Endothelial cell of umbilical vein (primary cell): ENCODE measurements around the gene EXOC3L1. TPM values are rescaled to one million over a fixed set of nuclear protein-coding genes. Genes with fewer than 3 reads are reported as not detected.

Experiments used
- BruUV-seq: library from RNA; stranded (reverse); fragments of 400-500 nt; replicated peaks from 2 replicates; lab custom pipeline; 2021; lab: Mats Ljungman, UMichigan
- CTCF ChIA-PET: fragments of 300-600, 350-600 bp; sonication (Branson Sonifier 250); formaldehyde crosslinking; loops from one replicate; lab custom pipeline; 2021; ENCODE audit warnings: antibody characterized with exemption, inconsistent platforms; lab: Charles Lee
- POLR2A ChIA-PET: fragments of 300-600, 350-600 bp; sonication (Branson Sonifier 250); formaldehyde crosslinking; loops from one replicate; lab custom pipeline; 2021; ENCODE audit warnings: antibody characterized with exemption, inconsistent platforms; lab: Charles Lee
- DNase-seq: peaks from one replicate; pipeline ENCODE4 v3.0.0-alpha.2; 2011; ENCODE audit warnings: low read depth, low spot score
- FAIRE-seq: peaks from 2 replicates; lab custom pipeline; 2011; peaks lifted over from hg19 to GRCh38; lab: Jason Lieb, UNC
- H2AFZ ChIP-seq: 2 replicates; pipeline ENCODE4 v1.6.0; 2012; ENCODE audit warnings: low read depth, low read length, control low read depth, inconsistent platforms
- H3K27ac ChIP-seq: 2 replicates; pipeline ENCODE4 v1.5.1; 2011; ENCODE audit warnings: low read depth, mild to moderate bottlenecking, control low read depth, low read length, moderate library complexity; ENCODE audit not compliant: insufficient read depth
- H3K27me3 ChIP-seq, 2 experiments: 2 replicates each; pipeline versions ENCODE4 v1.6.0 to v1.6.1; 2011; ENCODE audit warnings: low read length in 2 of 2, mixed read lengths in 1 of 2; ENCODE audit not compliant: control insufficient read depth in 2 of 2, insufficient read depth in 2 of 2
- H3K36me3 ChIP-seq, 2 experiments: 2 replicates in 1 of 2; 3 replicates in 1 of 2; pipeline ENCODE4 v1.5.1; 2011; ENCODE audit warnings: low read length in 2 of 2, mild to moderate bottlenecking in 1 of 2, moderate library complexity in 1 of 2; ENCODE audit not compliant: control insufficient read depth in 2 of 2, insufficient read depth in 2 of 2; ENCODE audit errors: extremely low read depth in 1 of 2
- H3K4me1 ChIP-seq: 3 replicates; pipeline ENCODE4 v1.5.1; 2011; ENCODE audit warnings: mild to moderate bottlenecking, low read length; ENCODE audit not compliant: control insufficient read depth, insufficient read depth; ENCODE audit errors: extremely low read depth
- H3K4me2 ChIP-seq: 2 replicates; pipeline ENCODE4 v1.6.1; 2011; ENCODE audit warnings: low read length, control low read depth, mixed read lengths; ENCODE audit not compliant: insufficient read depth
- H3K4me3 ChIP-seq, 3 experiments: fragments of 200-600 bp in 1 of 3; sonication (generic), shearing (Covaris generic) in 1 of 3; replicated peaks in 1 of 3; 2 replicates each; pipeline ENCODE4 v1.5.1; 2011 to 2016; ENCODE audit warnings: control low read depth in 3 of 3, low read length in 3 of 3, mild to moderate bottlenecking in 2 of 3, inconsistent platforms in 1 of 3, low read depth in 1 of 3, moderate library complexity in 1 of 3; ENCODE audit not compliant: insufficient read depth in 1 of 3
- H3K79me2 ChIP-seq: 2 replicates; pipeline ENCODE4 v1.6.0; 2012; ENCODE audit warnings: low read length, inconsistent platforms; ENCODE audit not compliant: control insufficient read depth, insufficient read depth
- H3K9ac ChIP-seq: replicated peaks from 2 replicates; pipeline ENCODE3; 2011; ENCODE audit warnings: low read length, control low read depth; ENCODE audit not compliant: insufficient read depth; ENCODE audit errors: extremely low read depth
- H3K9me1 ChIP-seq: replicated peaks from 3 replicates; pipeline ENCODE4 v1.6.0; 2011; ENCODE audit warnings: mild to moderate bottlenecking, low read length; ENCODE audit not compliant: control insufficient read depth, insufficient read depth; ENCODE audit errors: extremely low read depth
- H3K9me3 ChIP-seq: replicated peaks from 2 replicates; pipeline ENCODE4 v1.5.1; 2012; ENCODE audit warnings: low read length, inconsistent platforms; ENCODE audit not compliant: control insufficient read depth, insufficient read depth
- H4K20me1 ChIP-seq: replicated peaks from 2 replicates; pipeline ENCODE3; 2011; ENCODE audit warnings: mild to moderate bottlenecking, low read length; ENCODE audit not compliant: control insufficient read depth, insufficient read depth; ENCODE audit errors: extremely low read depth
- EZH2 ChIP-seq: IDR thresholded peaks from 2 replicates; pipeline ENCODE4 v1.6.1; 2012; ENCODE audit warnings: borderline replicate concordance, low read depth, mild to moderate bottlenecking, moderate library complexity, low read length, inconsistent platforms; ENCODE audit not compliant: severe bottlenecking
- FOS ChIP-seq: IDR thresholded peaks from 2 replicates; pipeline ENCODE4 v1.6.1; 2011; ENCODE audit warnings: mild to moderate bottlenecking, low read length, moderate library complexity, borderline replicate concordance; ENCODE audit not compliant: insufficient read depth
- GATA2 ChIP-seq: IDR thresholded peaks from 2 replicates; pipeline ENCODE4 v1.7.0; 2011; ENCODE audit warnings: low read depth, mild to moderate bottlenecking, moderate library complexity, mixed read lengths, low read length; ENCODE audit not compliant: insufficient read length, insufficient read depth
- JUN ChIP-seq: IDR thresholded peaks from 2 replicates; pipeline ENCODE4 v1.6.1; 2011; ENCODE audit warnings: borderline replicate concordance, low read depth; ENCODE audit not compliant: insufficient read length, insufficient read depth
- MYC ChIP-seq: IDR thresholded peaks from one replicate; pipeline ENCODE4 v1.6.1; 2011; ENCODE audit warnings: mild to moderate bottlenecking, low read depth, low read length
- POLR2AphosphoS5 ChIP-seq: IDR thresholded peaks from 2 replicates; pipeline ENCODE4 v1.6.1; 2012; ENCODE audit warnings: low read depth, mild to moderate bottlenecking, control low read depth, low read length, moderate library complexity; ENCODE audit not compliant: insufficient read depth
- dilution Hi-C: fragments of 300-500 bp; cut with MboI; formaldehyde crosslinking; loops from one replicate; pipeline ENCODE4 v1.15.0; 2019; ENCODE audit warnings: low sequenced_read_pairs; ENCODE audit not compliant: extremely low pct_ligation_motif_present
- intact Hi-C: fragments of 100-400 bp; cut with micrococcal nuclease; formaldehyde crosslinking; loops from one replicate; pipeline ENCODE4 v1.10.0; 2022
- polyA plus RNA-seq, 4 experiments: library from polyadenylated mRNA; depleted of rRNA in 3 of 4; stranded (reverse) in 3 of 4; unstranded in 1 of 4; fragments of >200 nt; gene quantifications; 2 replicates each; pipeline versions ENCODE4 v1.2.1 to v1.2.3, GENCODE V29; 2011 to 2012; ENCODE audit warnings: missing spikeins in 1 of 4
- total RNA-seq: library from RNA; stranded (reverse); gene quantifications from 2 replicates; pipeline ENCODE4 v1.2.3, GENCODE V29; 2021
- TF ChIP-seq, protein P1 (sequence below), 2 donors: IDR thresholded peaks; 1 replicate in 1 of 2; 2 replicates in 1 of 2; pipeline ENCODE4 v1.5.1; 2011; ENCODE audit warnings: low read length in 2 of 2, mild to moderate bottlenecking in 2 of 2, moderate library complexity in 2 of 2, control low read depth in 1 of 2, inconsistent platforms in 1 of 2, low read depth in 1 of 2; ENCODE audit not compliant: insufficient read depth in 1 of 2; ENCODE audit errors: extremely low read depth in 1 of 2

EXOC3L1 gene
- total and polyA plus RNA-seq, 2 donors (not counting 3 experiments of a cell fraction or from before 2014, with no cell fraction given) = 10.8 to 11.6 TPM

DNA sequence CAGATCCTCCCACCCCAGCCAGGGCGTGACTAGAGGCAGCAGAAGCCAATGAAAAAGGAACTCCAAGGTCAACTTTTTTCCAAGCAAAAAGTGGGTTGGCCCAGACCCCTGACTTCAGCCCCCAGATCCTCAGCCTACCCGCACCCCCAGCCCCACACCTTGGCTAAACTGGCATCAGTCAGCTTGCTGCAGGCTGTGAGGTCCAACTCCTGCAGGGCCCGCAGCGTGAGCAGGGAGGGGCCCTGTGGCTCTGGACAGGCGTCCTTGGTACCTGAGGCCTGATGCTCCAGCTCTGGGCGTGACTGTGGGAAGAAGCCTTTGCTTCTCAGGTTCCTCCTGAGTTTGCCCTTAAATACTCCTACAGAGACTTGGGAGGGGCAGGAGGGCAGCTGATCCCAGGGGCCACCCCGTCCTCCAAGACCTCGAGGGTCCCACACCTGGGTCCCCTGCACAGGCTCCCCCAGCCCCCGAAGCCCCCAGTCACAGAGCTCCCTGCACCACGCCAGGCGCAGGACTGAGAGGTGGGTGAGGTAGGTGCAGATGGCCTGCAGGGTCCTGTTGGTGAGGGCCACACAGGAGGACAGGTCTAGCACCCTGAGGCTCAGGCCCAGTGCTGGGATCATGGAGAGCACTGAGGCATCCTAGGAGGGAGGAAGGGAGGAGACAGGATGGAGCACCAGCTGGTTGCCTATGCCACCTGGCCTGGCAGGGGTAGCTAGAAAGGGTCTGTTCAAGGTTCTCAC is 18.4 kb upstream of the EXOC3L1 start:
- Histone ChIP-seq H3K4me1 (peaks cover 5% of the 10 kb centered on the region), H3K36me3 (peaks cover 0 to 10% of the 10 kb centered on the region in 2 experiments), H3K27me3 (no peaks in the 10 kb centered on the region), H3K27ac (no peak overlapping the region), H4K20me1 (no peaks in the 10 kb centered on the region), H3K4me3 (no peak overlapping the region), H3K79me2 (no peaks in the 10 kb centered on the region), H3K9ac (no peak overlapping the region), H3K9me3 (no peaks in the 10 kb centered on the region), H2AFZ (no peak overlapping the region), H3K4me2 (no peak overlapping the region), H3K9me1 (no peaks in the 10 kb centered on the region)
- no TSS peak for BruUV-seq
- intact Hi-C loops (no loop called here), dilution Hi-C loops (no loop called here)
- no peak for DNase-seq
- TF ChIP-seq GATA2 (no peak), FOS (no peak), MYC (no peak), JUN (no peak), EZH2 (no peak), POLR2AphosphoS5 (no peak)
- TF ChIP-seq, protein P1, sequence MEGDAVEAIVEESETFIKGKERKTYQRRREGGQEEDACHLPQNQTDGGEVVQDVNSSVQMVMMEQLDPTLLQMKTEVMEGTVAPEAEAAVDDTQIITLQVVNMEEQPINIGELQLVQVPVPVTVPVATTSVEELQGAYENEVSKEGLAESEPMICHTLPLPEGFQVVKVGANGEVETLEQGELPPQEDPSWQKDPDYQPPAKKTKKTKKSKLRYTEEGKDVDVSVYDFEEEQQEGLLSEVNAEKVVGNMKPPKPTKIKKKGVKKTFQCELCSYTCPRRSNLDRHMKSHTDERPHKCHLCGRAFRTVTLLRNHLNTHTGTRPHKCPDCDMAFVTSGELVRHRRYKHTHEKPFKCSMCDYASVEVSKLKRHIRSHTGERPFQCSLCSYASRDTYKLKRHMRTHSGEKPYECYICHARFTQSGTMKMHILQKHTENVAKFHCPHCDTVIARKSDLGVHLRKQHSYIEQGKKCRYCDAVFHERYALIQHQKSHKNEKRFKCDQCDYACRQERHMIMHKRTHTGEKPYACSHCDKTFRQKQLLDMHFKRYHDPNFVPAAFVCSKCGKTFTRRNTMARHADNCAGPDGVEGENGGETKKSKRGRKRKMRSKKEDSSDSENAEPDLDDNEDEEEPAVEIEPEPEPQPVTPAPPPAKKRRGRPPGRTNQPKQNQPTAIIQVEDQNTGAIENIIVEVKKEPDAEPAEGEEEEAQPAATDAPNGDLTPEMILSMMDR (IDR thresholded peaks at IDR 0.05; ENCODE audit: extremely low read depth in 1 of 2, insufficient read depth in 1 of 2, low read depth in 1 of 2, low read length in 2 of 2) = no peak
- ChIA-PET POLR2A (no interaction called here), CTCF (interaction anchor here (0.8 to 1.9 kb wide), 4 partner anchors 9 to 53 kb away, joined by 3 to 10 read pairs (median 3); partner anchors contain the start of gene ELMO3)
- no peak for FAIRE-seq
